ENCODE results near the gene HGS. TPM values are rescaled to one million over a fixed set of nuclear protein-coding genes. Genes with fewer than 3 reads are reported as not detected.

Gene HGS
- total and polyA plus RNA-seq, 7 donors = 38.6 to 158 (median 63.3) TPM

DNA sequence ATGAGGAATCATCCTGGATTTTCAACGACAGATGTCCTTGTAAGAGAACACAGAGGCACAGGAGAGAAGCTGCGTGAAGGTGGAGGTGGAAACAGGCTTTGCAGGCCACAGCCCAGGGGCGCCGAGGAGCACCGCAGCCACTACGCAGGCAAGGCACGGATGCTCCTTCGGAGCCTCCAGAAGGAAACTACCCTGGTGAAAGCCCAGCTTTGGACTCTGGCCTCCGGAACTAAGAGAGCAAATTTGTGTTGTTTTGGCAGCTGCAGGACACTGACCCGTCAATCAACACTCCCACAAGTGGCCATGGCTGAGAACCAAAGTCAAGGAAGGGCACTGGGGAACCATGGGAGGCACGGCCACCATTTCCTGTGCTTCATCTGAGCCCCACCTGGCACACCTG, 3.7 kb upstream of the HGS start:
- no peak overlapping the region for H3K27ac ChIP-seq
- WGBS, 3 donors = 57 to 67% (median 59%) methylated on average over 11 of the region's 11 CpGs

DNA sequence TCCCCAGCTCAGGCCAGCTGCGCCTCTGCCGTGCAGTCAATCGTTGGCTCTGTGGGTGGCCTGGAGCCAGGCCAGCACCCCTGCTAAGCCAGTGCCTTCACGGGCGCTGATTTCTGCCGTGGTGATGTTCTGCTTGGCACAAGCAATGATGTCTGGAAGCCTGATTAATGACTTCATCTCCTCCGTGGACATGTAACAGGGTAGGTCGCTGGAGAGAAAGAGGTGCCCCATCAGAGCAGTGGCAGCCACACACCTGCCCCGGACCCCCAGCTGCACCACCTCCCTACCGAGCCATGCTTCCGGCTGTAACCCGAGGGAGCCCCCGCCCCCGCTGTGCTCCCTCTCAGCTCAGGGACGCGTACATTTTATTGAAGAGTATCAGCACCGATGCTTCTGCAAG, 2.1 kb upstream of the HGS start:
- peak in 1 of 2 donors; percentile 50 for DNase-seq
- intact Hi-C loops (cut with DNase I) = loop anchor here in 1 of 2 donors (5.0 kb wide), 1 partner anchor 44 kb away; the partner anchor contains the start of genes NPLOC4 and TSPAN10
- Histone ChIP-seq H3K9me3 (no peaks in the 10 kb centered on the region), H3K27ac (no peak overlapping the region), H3K4me3 (no peak overlapping the region), H3K27me3 (ENCODE audit: insufficient read depth in 3 of 3, low read length in 2 of 3) (no peaks in the 10 kb centered on the region), H3K4me1 (peaks cover 15% of the 10 kb centered on the region), H3K36me3 (ENCODE audit: insufficient read depth in 1 of 2, low read depth in 1 of 2) (peaks cover 0 to 19% of the 10 kb centered on the region in 2 donors)
- WGBS, 3 donors = 45 to 50% (median 46%) methylated on average over 12 to 17 of the region's 17 CpGs
- no peak for ATAC-seq
- TF ChIP-seq, protein P1, sequence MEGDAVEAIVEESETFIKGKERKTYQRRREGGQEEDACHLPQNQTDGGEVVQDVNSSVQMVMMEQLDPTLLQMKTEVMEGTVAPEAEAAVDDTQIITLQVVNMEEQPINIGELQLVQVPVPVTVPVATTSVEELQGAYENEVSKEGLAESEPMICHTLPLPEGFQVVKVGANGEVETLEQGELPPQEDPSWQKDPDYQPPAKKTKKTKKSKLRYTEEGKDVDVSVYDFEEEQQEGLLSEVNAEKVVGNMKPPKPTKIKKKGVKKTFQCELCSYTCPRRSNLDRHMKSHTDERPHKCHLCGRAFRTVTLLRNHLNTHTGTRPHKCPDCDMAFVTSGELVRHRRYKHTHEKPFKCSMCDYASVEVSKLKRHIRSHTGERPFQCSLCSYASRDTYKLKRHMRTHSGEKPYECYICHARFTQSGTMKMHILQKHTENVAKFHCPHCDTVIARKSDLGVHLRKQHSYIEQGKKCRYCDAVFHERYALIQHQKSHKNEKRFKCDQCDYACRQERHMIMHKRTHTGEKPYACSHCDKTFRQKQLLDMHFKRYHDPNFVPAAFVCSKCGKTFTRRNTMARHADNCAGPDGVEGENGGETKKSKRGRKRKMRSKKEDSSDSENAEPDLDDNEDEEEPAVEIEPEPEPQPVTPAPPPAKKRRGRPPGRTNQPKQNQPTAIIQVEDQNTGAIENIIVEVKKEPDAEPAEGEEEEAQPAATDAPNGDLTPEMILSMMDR (IDR thresholded peaks at IDR 0.05) = no peak

More for the DNA sequence above, 3.7 kb upstream of the HGS start:
- TF ChIP-seq, protein P1 (IDR thresholded peaks at IDR 0.05) = no peak
- Histone ChIP-seq H3K4me1 (peaks cover 11% of the 10 kb centered on the region), H3K27me3 (ENCODE audit: insufficient read depth in 3 of 3, low read length in 2 of 3) (no peaks in the 10 kb centered on the region), H3K4me3 (no peak overlapping the region), H3K9me3 (no peaks in the 10 kb centered on the region), H3K36me3 (ENCODE audit: insufficient read depth in 1 of 2, low read depth in 1 of 2) (peaks cover 0 to 6% of the 10 kb centered on the region in 2 donors)
- no peak for ATAC-seq
- intact Hi-C loops (cut with DNase I) = loop anchor here in 1 of 2 donors (5.0 kb wide), 1 partner anchor 43 kb away; the partner anchor contains the start of genes NPLOC4 and TSPAN10
- no peak for DNase-seq

DNA sequence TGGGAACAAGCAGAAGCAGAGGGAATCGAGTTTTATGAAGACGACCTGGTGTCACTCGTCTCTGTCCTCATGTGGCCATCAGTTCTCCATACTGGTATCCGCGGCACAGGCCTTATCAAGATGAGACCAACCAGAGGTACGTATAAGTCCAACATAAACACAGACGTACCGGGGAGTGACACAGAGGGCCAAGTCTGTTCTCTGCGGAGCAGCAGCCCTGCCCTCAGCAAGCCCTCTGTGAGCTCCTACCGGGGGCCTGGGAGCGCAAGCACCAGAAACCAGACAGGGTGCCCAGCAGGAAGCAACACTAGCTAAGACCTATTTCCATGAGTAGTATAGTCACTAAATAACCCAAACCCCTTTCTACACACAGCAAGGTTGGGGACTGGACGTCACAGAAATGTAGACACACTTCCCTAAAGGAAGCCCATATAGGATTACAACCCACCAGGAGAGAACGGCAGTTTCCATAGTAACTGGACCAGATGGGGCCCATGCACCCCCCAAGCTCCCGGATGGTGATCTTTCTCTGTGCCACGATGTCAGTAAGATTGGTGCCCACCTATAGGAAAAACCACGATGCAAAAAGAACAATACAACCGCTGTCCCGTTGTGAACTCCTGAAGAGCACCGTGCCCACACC, 1.1 kb upstream of the HGS start:
- Histone ChIP-seq H3K36me3 (ENCODE audit: insufficient read depth in 1 of 2, low read depth in 1 of 2) (peaks cover 4 to 30% of the 10 kb centered on the region in 2 donors), H3K27ac (peak overlapping the region; percentile 84), H3K4me1 (peaks cover 15% of the 10 kb centered on the region), H3K9me3 (no peaks in the 10 kb centered on the region), H3K4me3 (peak overlapping the region; percentile 97), H3K27me3 (ENCODE audit: insufficient read depth in 3 of 3, low read length in 2 of 3) (no peaks in the 10 kb centered on the region)
- intact Hi-C loops (cut with DNase I) = loop anchor here in 1 of 2 donors (5.0 kb wide), 1 partner anchor 45 kb away; the partner anchor contains the start of genes NPLOC4 and TSPAN10
- TF ChIP-seq, protein P1 (IDR thresholded peaks at IDR 0.05) = no peak
- DNase-seq (no peak), ATAC-seq (no peak)
- 39 to 41% (median 41%) methylated on average over 19 of the region's 19 CpGs for WGBS, 3 donors

DNA sequence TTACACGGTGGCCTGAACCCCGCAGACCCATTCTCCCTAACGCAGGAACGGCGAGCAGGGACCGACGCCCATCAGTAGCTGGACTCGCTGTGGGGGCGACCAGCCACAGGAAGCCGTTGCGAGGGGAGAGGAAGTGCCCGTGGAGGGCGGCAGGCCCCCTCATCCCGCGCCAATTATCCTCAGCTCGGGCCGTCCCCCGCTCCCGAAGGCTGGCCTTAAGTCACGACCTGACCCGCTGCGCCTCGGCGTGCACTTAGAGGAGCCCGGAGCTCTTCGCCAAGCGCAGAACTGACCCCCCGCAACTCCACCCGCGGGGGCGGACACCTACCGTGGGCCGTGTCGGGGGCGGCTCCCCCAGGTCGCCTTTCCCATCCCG, 615 bp upstream of the HGS start:
- H3K4me1 ChIP-seq = peaks cover 15% of the 10 kb centered on the region
- 0 to 1% (median 1%) methylated on average over 33 to 37 of the region's 37 CpGs for WGBS, 3 donors
- no peak for DNase-seq

More for the DNA sequence above, 615 bp upstream of the HGS start:
- intact Hi-C loops (cut with DNase I) = loop anchor here in 1 of 2 donors (5.0 kb wide), 1 partner anchor 46 kb away; the partner anchor contains the start of genes NPLOC4 and TSPAN10
- peaks cover 8 to 35% of the 10 kb centered on the region in 2 donors for H3K36me3 ChIP-seq (ENCODE audit: insufficient read depth in 1 of 2, low read depth in 1 of 2)
- H3K9me3 ChIP-seq = no peaks in the 10 kb centered on the region
- H3K27me3 ChIP-seq (ENCODE audit: insufficient read depth in 3 of 3, low read length in 2 of 3) = no peaks in the 10 kb centered on the region
- TF ChIP-seq, protein P1 (IDR thresholded peaks at IDR 0.05) = no peak
- H3K4me3 ChIP-seq = peak overlapping the region; percentile 97
- peak in 1 of 4 donors; percentile 4 for ATAC-seq
- H3K27ac ChIP-seq = peak overlapping the region; percentile 84

Measured in psoas muscle (tissue), 8 donors.